ENCODE results near the gene PPM1A.

DNA sequence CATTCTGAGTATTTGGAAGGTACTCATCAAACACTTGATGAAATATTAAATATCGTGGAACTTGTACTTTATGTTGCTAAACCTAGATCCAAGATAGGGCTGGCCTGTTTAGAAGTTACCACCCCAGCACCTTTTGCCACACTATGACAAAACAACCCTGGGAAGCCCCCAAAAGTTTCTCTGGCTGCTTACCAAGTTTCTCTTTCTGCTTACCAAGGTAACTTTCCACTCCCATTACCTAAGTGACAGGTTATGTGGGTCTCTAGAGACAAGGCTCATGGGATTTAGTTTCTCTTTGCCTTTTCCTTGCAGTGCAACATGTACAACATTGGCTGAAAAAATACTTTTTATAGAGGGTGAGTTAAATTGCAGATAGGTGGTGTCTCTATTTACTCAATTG, 28.9 kb upstream of the PPM1A start:
- TF ChIP-seq, protein P1, sequence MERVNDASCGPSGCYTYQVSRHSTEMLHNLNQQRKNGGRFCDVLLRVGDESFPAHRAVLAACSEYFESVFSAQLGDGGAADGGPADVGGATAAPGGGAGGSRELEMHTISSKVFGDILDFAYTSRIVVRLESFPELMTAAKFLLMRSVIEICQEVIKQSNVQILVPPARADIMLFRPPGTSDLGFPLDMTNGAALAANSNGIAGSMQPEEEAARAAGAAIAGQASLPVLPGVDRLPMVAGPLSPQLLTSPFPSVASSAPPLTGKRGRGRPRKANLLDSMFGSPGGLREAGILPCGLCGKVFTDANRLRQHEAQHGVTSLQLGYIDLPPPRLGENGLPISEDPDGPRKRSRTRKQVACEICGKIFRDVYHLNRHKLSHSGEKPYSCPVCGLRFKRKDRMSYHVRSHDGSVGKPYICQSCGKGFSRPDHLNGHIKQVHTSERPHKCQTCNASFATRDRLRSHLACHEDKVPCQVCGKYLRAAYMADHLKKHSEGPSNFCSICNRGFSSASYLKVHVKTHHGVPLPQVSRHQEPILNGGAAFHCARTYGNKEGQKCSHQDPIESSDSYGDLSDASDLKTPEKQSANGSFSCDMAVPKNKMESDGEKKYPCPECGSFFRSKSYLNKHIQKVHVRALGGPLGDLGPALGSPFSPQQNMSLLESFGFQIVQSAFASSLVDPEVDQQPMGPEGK (CRISPR knock-in tag; IDR thresholded peaks at IDR 0.05; ENCODE audit: borderline replicate concordance) = no peak
- TF ChIP-seq ARNTL (CRISPR knock-in tag; IDR thresholded peaks at IDR 0.05; ENCODE audit: borderline replicate concordance, low read depth) = no peak

Data from SK-N-SH treated with all-trans-retinoic acid at 6 μM for 48 hours (cell line).